SK-N-SH (cell line): Measurements from ENCODE around the gene TC2N. TPM values are rescaled to one million over a fixed set of nuclear protein-coding genes. Genes with fewer than 3 reads are reported as not detected.

Source experiments
- CTCF ChIA-PET: fragments of 300-600, 350-600 bp; formaldehyde crosslinking; extraction: SDS; loops from one replicate; lab custom pipeline; 2021; lab: Yijun Ruan, JAX
- POLR2A ChIA-PET: fragments of 350-600 bp; sonication (Branson Sonifier 250); formaldehyde crosslinking; extraction: SDS; loops from one replicate; lab custom pipeline; 2020; ENCODE audit warnings: antibody characterized with exemption, inconsistent platforms; lab: Yijun Ruan, JAX
- DNase-seq: peaks from one replicate; pipeline ENCODE4 v3.0.0; 2012
- H2AFZ ChIP-seq: fragments of 200-600 bp; sonication (generic); 2 replicates; pipeline ENCODE4 v1.8.1; 2016; ENCODE audit warnings: antibody characterized with exemption, mild to moderate bottlenecking, low read depth
- H3F3A ChIP-seq: fragments of 200-600 bp; sonication (generic); replicated peaks from 2 replicates; pipeline ENCODE3; 2016; ENCODE audit warnings: antibody characterized with exemption, mild to moderate bottlenecking; ENCODE audit not compliant: insufficient read depth
- H3K27ac ChIP-seq, 2 experiments: fragments of 200-500 bp in 1 of 2; fragments of 200-600 bp in 1 of 2; sonication (Bioruptor generic) in 1 of 2; sonication (generic), shearing (Covaris generic) in 1 of 2; 2 replicates each; pipeline versions ENCODE4 v1.5.1 to v1.6.1; 2014 to 2016; ENCODE audit warnings: low read depth in 2 of 2, inconsistent platforms in 1 of 2, low read length in 1 of 2, mild to moderate bottlenecking in 1 of 2, mixed read lengths in 1 of 2
- H3K27me3 ChIP-seq: fragments of 200-600 bp; sonication (generic), shearing (Covaris generic); 2 replicates; pipeline ENCODE4 v1.6.1; 2016; ENCODE audit warnings: mixed run types; ENCODE audit not compliant: insufficient read depth
- H3K36me3 ChIP-seq, 2 experiments: fragments of 200-500 bp in 1 of 2; fragments of 200-600 bp in 1 of 2; sonication (Bioruptor generic) in 1 of 2; sonication (generic) in 1 of 2; replicated peaks in 1 of 2; 2 replicates each; pipeline versions ENCODE3 to v1.5.1; 2014 to 2016; ENCODE audit warnings: low read length in 1 of 2, mild to moderate bottlenecking in 1 of 2; ENCODE audit not compliant: insufficient read depth in 2 of 2, control insufficient read depth in 1 of 2
- H3K4me1 ChIP-seq, 2 experiments: fragments of 200-500 bp in 1 of 2; fragments of 200-600 bp in 1 of 2; sonication (Bioruptor generic) in 1 of 2; sonication (generic), shearing (Covaris generic) in 1 of 2; 2 replicates each; pipeline versions ENCODE4 v1.5.1 to v1.6.1; 2014 to 2016; ENCODE audit warnings: low read depth in 1 of 2, low read length in 1 of 2, mixed run types in 1 of 2; ENCODE audit not compliant: insufficient read depth in 2 of 2, control insufficient read depth in 1 of 2
- H3K4me2 ChIP-seq: fragments of 200-600 bp; sonication (generic), shearing (Covaris generic); 2 replicates; pipeline ENCODE4 v1.6.1; 2017; ENCODE audit warnings: mixed run types
- H3K4me3 ChIP-seq, 2 experiments: fragments of 200-500 bp in 1 of 2; fragments of 200-600 bp in 1 of 2; sonication (Bioruptor generic) in 1 of 2; sonication (generic), shearing (Covaris generic) in 1 of 2; 2 replicates each; pipeline versions ENCODE4 v1.5.1 to v1.8.1; 2014 to 2016; ENCODE audit warnings: low read depth in 2 of 2, inconsistent platforms in 1 of 2, low read length in 1 of 2, mild to moderate bottlenecking in 1 of 2, mixed read lengths in 1 of 2, moderate library complexity in 1 of 2
- H3K79me2 ChIP-seq: fragments of 200-600 bp; sonication (generic); 2 replicates; pipeline ENCODE4 v1.8.1; 2017; ENCODE audit warnings: mild to moderate bottlenecking; ENCODE audit not compliant: insufficient read depth
- H3K9ac ChIP-seq: fragments of 200-600 bp; sonication (generic); 2 replicates; pipeline ENCODE4 v1.6.1; 2017; ENCODE audit warnings: mixed run types
- H3K9me2 ChIP-seq: fragments of 200-600 bp; sonication (generic); 2 replicates; pipeline ENCODE4 v1.6.1; 2017; ENCODE audit warnings: mixed run types
- H3K9me3 ChIP-seq: fragments of 200-600 bp; sonication (generic); 2 replicates; pipeline ENCODE4 v1.6.1; 2017; ENCODE audit warnings: mixed run types, mild to moderate bottlenecking, moderate library complexity
- H4K20me1 ChIP-seq: fragments of 200-600 bp; sonication (generic); 2 replicates; pipeline ENCODE4 v1.6.1; 2017; ENCODE audit warnings: mild to moderate bottlenecking, mixed run types; ENCODE audit not compliant: insufficient read depth
- CHD2 ChIP-seq: fragments of 150-350 bp; IDR thresholded peaks from 2 replicates; pipeline ENCODE4 v1.6.1; 2018; ENCODE audit warnings: low read length; ENCODE audit not compliant: partially characterized antibody
- ELF1 ChIP-seq: IDR thresholded peaks from 2 replicates; pipeline ENCODE4 v1.4.0; 2012
- EZH2phosphoT487 ChIP-seq: fragments of 200-600 bp; sonication (generic); IDR thresholded peaks from 2 replicates; pipeline ENCODE4 v1.6.1; 2017; ENCODE audit warnings: low read depth, mixed run types, mild to moderate bottlenecking, antibody characterized with exemption, moderate library complexity, borderline replicate concordance
- GABPA ChIP-seq: IDR thresholded peaks from 2 replicates; pipeline ENCODE4 v1.4.0; 2012; ENCODE audit warnings: low read depth, mild to moderate bottlenecking
- GATA2 ChIP-seq: sonication (generic); formaldehyde crosslinking; IDR thresholded peaks from 2 replicates; pipeline ENCODE4 v1.5.0; 2020; ENCODE audit warnings: mild to moderate bottlenecking, missing genetic modification reagents
- IRF3 ChIP-seq: fragments of 150-350 bp; IDR thresholded peaks from 2 replicates; pipeline ENCODE4 v1.6.1; 2016; ENCODE audit warnings: mild to moderate bottlenecking, low read depth, low read length
- MEF2A ChIP-seq: IDR thresholded peaks from 2 replicates; pipeline ENCODE4 v1.4.0; 2012; ENCODE audit warnings: low read depth, borderline replicate concordance
- NFIC ChIP-seq: IDR thresholded peaks from 2 replicates; pipeline ENCODE4 v1.4.0; 2012; ENCODE audit warnings: borderline replicate concordance
- NRF1 ChIP-seq: IDR thresholded peaks from 2 replicates; pipeline ENCODE4 v1.6.1; 2012; ENCODE audit warnings: low read depth, mild to moderate bottlenecking, low read length
- POLR2AphosphoS5 ChIP-seq: IDR thresholded peaks from 2 replicates; pipeline ENCODE4 v1.6.1; 2012; ENCODE audit warnings: low read depth, low read length
- RAD21 ChIP-seq: IDR thresholded peaks from 2 replicates; pipeline ENCODE4 v1.6.1; 2012; ENCODE audit warnings: mild to moderate bottlenecking, low read length
- RXRA ChIP-seq: IDR thresholded peaks from 2 replicates; pipeline ENCODE4 v1.4.0; 2012; ENCODE audit warnings: low read depth, mild to moderate bottlenecking, borderline replicate concordance
- SIN3A ChIP-seq: IDR thresholded peaks from 2 replicates; pipeline ENCODE4 v1.6.1; 2012; ENCODE audit warnings: low read depth, mild to moderate bottlenecking, low read length, moderate library complexity, borderline replicate concordance
- SMC3 ChIP-seq: IDR thresholded peaks from 2 replicates; pipeline ENCODE4 v1.6.1; 2012; ENCODE audit warnings: low read depth, low read length, improper control_type of control experiment
- TAF1 ChIP-seq: IDR thresholded peaks from 2 replicates; pipeline ENCODE4 v1.6.1; 2012; ENCODE audit warnings: low read depth, mild to moderate bottlenecking, low read length, moderate library complexity, borderline replicate concordance
- TEAD4 ChIP-seq: IDR thresholded peaks from 2 replicates; pipeline ENCODE4 v1.4.0; 2012; ENCODE audit warnings: mild to moderate bottlenecking, borderline replicate concordance; ENCODE audit not compliant: insufficient read depth
- USF1 ChIP-seq: IDR thresholded peaks from 2 replicates; pipeline ENCODE4 v1.4.0; 2012; ENCODE audit warnings: low read depth, borderline replicate concordance
- YY1 ChIP-seq: IDR thresholded peaks from 2 replicates; pipeline ENCODE4 v1.4.0; 2012; ENCODE audit warnings: low read depth, mild to moderate bottlenecking
- WGBS: methylation state at CpG from one replicate; pipeline ENCODE4 v1.1.6; 2017; ENCODE audit warnings: low lambda C conversion rate; 5-methylcytosine and 5-hydroxymethylcytosine counted together
- polyA plus RNA-seq, 3 experiments: library from polyadenylated mRNA; depleted of rRNA; stranded (reverse); fragments of >200 nt; gene quantifications; 2 replicates each; pipeline ENCODE4 v1.2.3, GENCODE V29; 2012
- TF ChIP-seq, protein P1 (sequence below): IDR thresholded peaks from 2 replicates; pipeline ENCODE4 v1.4.0; 2012; ENCODE audit warnings: low read depth, borderline replicate concordance

TC2N gene
- polyA plus RNA-seq, 1 of the 3 experiments (the other 2 are of a cell fraction): not detected

GRCh38 chr14:91882776-91883175 lies 15.4 kb upstream of the TC2N start (continued):
- TF ChIP-seq IRF3 (no peak), SMC3 (no peak), MEF2A (no peak)

- no peaks in the 10 kb centered on the region for H3K4me1 ChIP-seq
- 80% methylated on average over 1 of the region's 5 CpGs for WGBS
- no peak for TF ChIP-seq ELF1
- no peak for TF ChIP-seq GATA2 (CRISPR knock-in tag)
- TF ChIP-seq YY1: no peak
- TF ChIP-seq TAF1: no peak
- TF ChIP-seq RXRA: no peak
- no peak for TF ChIP-seq NRF1
- no peak for TF ChIP-seq GABPA
- TF ChIP-seq, protein P1, sequence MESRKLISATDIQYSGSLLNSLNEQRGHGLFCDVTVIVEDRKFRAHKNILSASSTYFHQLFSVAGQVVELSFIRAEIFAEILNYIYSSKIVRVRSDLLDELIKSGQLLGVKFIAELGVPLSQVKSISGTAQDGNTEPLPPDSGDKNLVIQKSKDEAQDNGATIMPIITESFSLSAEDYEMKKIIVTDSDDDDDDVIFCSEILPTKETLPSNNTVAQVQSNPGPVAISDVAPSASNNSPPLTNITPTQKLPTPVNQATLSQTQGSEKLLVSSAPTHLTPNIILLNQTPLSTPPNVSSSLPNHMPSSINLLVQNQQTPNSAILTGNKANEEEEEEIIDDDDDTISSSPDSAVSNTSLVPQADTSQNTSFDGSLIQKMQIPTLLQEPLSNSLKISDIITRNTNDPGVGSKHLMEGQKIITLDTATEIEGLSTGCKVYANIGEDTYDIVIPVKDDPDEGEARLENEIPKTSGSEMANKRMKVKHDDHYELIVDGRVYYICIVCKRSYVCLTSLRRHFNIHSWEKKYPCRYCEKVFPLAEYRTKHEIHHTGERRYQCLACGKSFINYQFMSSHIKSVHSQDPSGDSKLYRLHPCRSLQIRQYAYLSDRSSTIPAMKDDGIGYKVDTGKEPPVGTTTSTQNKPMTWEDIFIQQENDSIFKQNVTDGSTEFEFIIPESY: no peak
- no peak for TF ChIP-seq CHD2
- no peak for TF ChIP-seq MEF2A
- no peak for TF ChIP-seq SIN3A
- TF ChIP-seq NFIC: no peak
- TF ChIP-seq RAD21: no peak
- no peak for TF ChIP-seq POLR2AphosphoS5
- no peak for TF ChIP-seq EZH2phosphoT487
- no peak for TF ChIP-seq TEAD4
- TF ChIP-seq USF1: no peak
- TF ChIP-seq, all 33 proteins: peak for 0
- no peak overlapping the region for H3K4me3 ChIP-seq
- H2AFZ ChIP-seq: no peak overlapping the region
- ChIA-PET CTCF (interaction anchor here (1.1 kb wide), 1 partner anchor 10 kb away, joined by 6 read pairs; no protein-coding TSS in a partner anchor), POLR2A (no interaction called here)
- no peaks in the 10 kb centered on the region for H3F3A ChIP-seq
- no peaks in the 10 kb centered on the region for H3K79me2 ChIP-seq
- no peaks in the 10 kb centered on the region for H3K9me2 ChIP-seq
- DNase-seq: no peak
- no peaks in the 10 kb centered on the region for H4K20me1 ChIP-seq
- no peaks in the 10 kb centered on the region for H3K9me3 ChIP-seq
- no peak overlapping the region for H3K4me2 ChIP-seq
- peaks cover 16 to 65% of the 10 kb centered on the region in 2 experiments for H3K36me3 ChIP-seq
- H3K27ac ChIP-seq: no peak overlapping the region
- no peak overlapping the region for H3K9ac ChIP-seq
- H3K27me3 ChIP-seq: no peaks in the 10 kb centered on the region
These were observed 15.0 kb upstream of the TC2N start for GRCh38 chr14:91882369-91882768.
